Caco-2 (cell line): ENCODE results near the gene EPS8L2. TPM values are rescaled to one million over a fixed set of nuclear protein-coding genes. Genes with fewer than 3 reads are reported as not detected.
A peak's percentile ranks its signal among the peaks of the same experiment; 100 is the strongest.

Experiments used
- BruUV-seq: library from RNA; stranded (reverse); fragments of 400-500 nt; replicated peaks from 2 replicates; lab custom pipeline; 2021; lab: Mats Ljungman, UMichigan
- CTCF ChIA-PET: fragments of 300-600 bp; sonication (Branson Sonifier 250); formaldehyde crosslinking; loops from one replicate; lab custom pipeline; 2022; ENCODE audit warnings: antibody characterized with exemption; lab: Charles Lee
- POLR2A ChIA-PET: fragments of 300-600 bp; sonication (Branson Sonifier 250); formaldehyde crosslinking; loops from one replicate; lab custom pipeline; 2022; ENCODE audit warnings: antibody characterized with exemption; lab: Charles Lee
- DNase-seq, 2 experiments: peaks; one replicate each; pipeline versions ENCODE4 v3.0.0 to v3.0.0-alpha.2; 2020 to 2022
- H3K27me3 ChIP-seq: replicated peaks from 2 replicates; pipeline ENCODE4 v1.6.0; 2011; ENCODE audit warnings: low read length; ENCODE audit not compliant: control insufficient read depth, insufficient read depth
- H3K36me3 ChIP-seq: 2 replicates; pipeline ENCODE4 v1.5.1; 2011; ENCODE audit warnings: low read length; ENCODE audit not compliant: control insufficient read depth, insufficient read depth
- H3K4me1 ChIP-seq: fragments of 250-450 bp; sonication (Bioruptor Pico); 2 replicates; pipeline ENCODE4 v1.5.1; 2020; ENCODE audit warnings: mild to moderate bottlenecking
- H3K4me3 ChIP-seq: 2 replicates; pipeline ENCODE4 v1.5.1; 2011; ENCODE audit warnings: low read depth, mild to moderate bottlenecking, control low read depth, low read length
- H3K9me3 ChIP-seq: fragments of 250-450 bp; sonication (Bioruptor Pico); 2 replicates; pipeline ENCODE4 v1.5.1; 2020; ENCODE audit warnings: mild to moderate bottlenecking, moderate library complexity
- H3K27ac Mint-ChIP-seq: one replicate; pipeline ENCODE4 v1.8.0; 2022; ENCODE audit warnings: mixed read lengths; ENCODE audit not compliant: unreplicated experiment
- H3K27me3 Mint-ChIP-seq: one replicate; pipeline ENCODE4 v1.8.0; 2022; ENCODE audit warnings: mixed read lengths; ENCODE audit not compliant: insufficient read depth, unreplicated experiment
- H3K36me3 Mint-ChIP-seq: one replicate; pipeline ENCODE4 v1.8.0; 2022; ENCODE audit warnings: mild to moderate bottlenecking, mixed read lengths; ENCODE audit not compliant: insufficient read depth, unreplicated experiment
- H3K4me1 Mint-ChIP-seq: one replicate; pipeline ENCODE4 v1.8.0; 2022; ENCODE audit warnings: low read depth, mixed read lengths; ENCODE audit not compliant: unreplicated experiment
- H3K4me3 Mint-ChIP-seq: one replicate; pipeline ENCODE4 v1.8.0; 2022; ENCODE audit warnings: mild to moderate bottlenecking, moderate library complexity, mixed read lengths; ENCODE audit not compliant: unreplicated experiment
- H3K9me3 Mint-ChIP-seq: one replicate; pipeline ENCODE4 v1.8.0; 2022; ENCODE audit warnings: mixed read lengths; ENCODE audit not compliant: unreplicated experiment
- intact Hi-C: fragments of 100-400 bp; cut with micrococcal nuclease; formaldehyde crosslinking; loops from one replicate; pipeline ENCODE4 v1.10.0; 2022; ENCODE audit not compliant: unreplicated experiment
- total RNA-seq: library from RNA; stranded (reverse); gene quantifications from 2 replicates; pipeline ENCODE4 v1.2.3, GENCODE V29; 2022
- TF ChIP-seq, protein P1 (sequence below), 2 experiments: fragments of 200-600 bp in 1 of 2; IDR thresholded peaks; 1 replicate in 1 of 2; 2 replicates in 1 of 2; pipeline versions ENCODE4 v1.5.1 to v1.8.0; 2011 to 2022; ENCODE audit warnings: antibody characterized with exemption in 1 of 2, control low read depth in 1 of 2, inconsistent platforms in 1 of 2, low read depth in 1 of 2, low read length in 1 of 2, mild to moderate bottlenecking in 1 of 2, moderate library complexity in 1 of 2; ENCODE audit not compliant: insufficient read depth in 1 of 2, severe bottlenecking in 1 of 2, unreplicated experiment in 1 of 2

EPS8L2 gene
- total RNA-seq, 1 experiment from 2014 or later: 224 TPM

- CTCF ChIA-PET: interaction anchor here (0.5 to 1.2 kb wide), 3 partner anchors 19 to 181 kb away, joined by 3 to 8 read pairs (median 4); no protein-coding TSS in a partner anchor
- H3K4me3 ChIP-seq: no peak overlapping the region
These were observed 19.7 kb downstream of the EPS8L2 start for GRCh38 chr11:725624-726202.

GRCh38 chr11:726278-727220, 20.5 kb downstream of the EPS8L2 start:
- Mint-ChIP-seq H3K4me1 (peaks cover 4% of the 10 kb centered on the region), H3K36me3 (peaks cover 66% of the 10 kb centered on the region), H3K4me3 (no peak overlapping the region), H3K27ac (no peak overlapping the region), H3K27me3 (no peaks in the 10 kb centered on the region), H3K9me3 (no peaks in the 10 kb centered on the region)
- H3K4me1 ChIP-seq: peaks cover 15% of the 10 kb centered on the region
- ChIA-PET POLR2A (interaction anchor here (1.2 kb wide), 1 partner anchor 21 kb away, joined by 3 read pairs; the partner anchor contains the start of gene TALDO1), CTCF (interaction anchor here (0.5 to 1.2 kb wide), 6 partner anchors 20 to 182 kb away, joined by 3 to 8 read pairs (median 4); partner anchors contain the start of gene TMEM80)
- H3K27me3 ChIP-seq: no peaks in the 10 kb centered on the region
- H3K36me3 ChIP-seq: peaks cover 6% of the 10 kb centered on the region
- no peak overlapping the region for H3K4me3 ChIP-seq
- TF ChIP-seq, protein P1, sequence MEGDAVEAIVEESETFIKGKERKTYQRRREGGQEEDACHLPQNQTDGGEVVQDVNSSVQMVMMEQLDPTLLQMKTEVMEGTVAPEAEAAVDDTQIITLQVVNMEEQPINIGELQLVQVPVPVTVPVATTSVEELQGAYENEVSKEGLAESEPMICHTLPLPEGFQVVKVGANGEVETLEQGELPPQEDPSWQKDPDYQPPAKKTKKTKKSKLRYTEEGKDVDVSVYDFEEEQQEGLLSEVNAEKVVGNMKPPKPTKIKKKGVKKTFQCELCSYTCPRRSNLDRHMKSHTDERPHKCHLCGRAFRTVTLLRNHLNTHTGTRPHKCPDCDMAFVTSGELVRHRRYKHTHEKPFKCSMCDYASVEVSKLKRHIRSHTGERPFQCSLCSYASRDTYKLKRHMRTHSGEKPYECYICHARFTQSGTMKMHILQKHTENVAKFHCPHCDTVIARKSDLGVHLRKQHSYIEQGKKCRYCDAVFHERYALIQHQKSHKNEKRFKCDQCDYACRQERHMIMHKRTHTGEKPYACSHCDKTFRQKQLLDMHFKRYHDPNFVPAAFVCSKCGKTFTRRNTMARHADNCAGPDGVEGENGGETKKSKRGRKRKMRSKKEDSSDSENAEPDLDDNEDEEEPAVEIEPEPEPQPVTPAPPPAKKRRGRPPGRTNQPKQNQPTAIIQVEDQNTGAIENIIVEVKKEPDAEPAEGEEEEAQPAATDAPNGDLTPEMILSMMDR (IDR thresholded peaks at IDR 0.05; ENCODE audit: insufficient read depth in 1 of 2, low read depth in 1 of 2, low read length in 1 of 2, severe bottlenecking in 1 of 2, unreplicated experiment in 1 of 2): no peak
- no peaks in the 10 kb centered on the region for H3K9me3 ChIP-seq
- TSS peak; percentile 72 for BruUV-seq
- intact Hi-C loops: loop anchor here (10.0 kb wide), 1 partner anchor 172 kb away; no protein-coding TSS in a partner anchor
- no peak for DNase-seq

More at GRCh38 chr11:725624-726202, 19.7 kb downstream of the EPS8L2 start:
- peaks cover 71% of the 10 kb centered on the region for H3K36me3 Mint-ChIP-seq
- H3K9me3 Mint-ChIP-seq: no peaks in the 10 kb centered on the region
- H3K4me1 ChIP-seq: peaks cover 15% of the 10 kb centered on the region
- no peaks in the 10 kb centered on the region for H3K27me3 Mint-ChIP-seq
- no TSS peak for BruUV-seq
- intact Hi-C loops: loop anchor here (10.0 kb wide), 1 partner anchor 171 kb away; no protein-coding TSS in a partner anchor
- DNase-seq: no peak
- H3K4me1 Mint-ChIP-seq: peaks cover 4% of the 10 kb centered on the region
- no peaks in the 10 kb centered on the region for H3K9me3 ChIP-seq
- H3K27ac Mint-ChIP-seq: no peak overlapping the region
- H3K4me3 Mint-ChIP-seq: no peak overlapping the region
- TF ChIP-seq, protein P1 (IDR thresholded peaks at IDR 0.05; ENCODE audit: insufficient read depth in 1 of 2, low read depth in 1 of 2, low read length in 1 of 2, severe bottlenecking in 1 of 2, unreplicated experiment in 1 of 2): no peak
- POLR2A ChIA-PET: no interaction called here
- H3K27me3 ChIP-seq: no peaks in the 10 kb centered on the region
- peaks cover 7% of the 10 kb centered on the region for H3K36me3 ChIP-seq

DNA sequence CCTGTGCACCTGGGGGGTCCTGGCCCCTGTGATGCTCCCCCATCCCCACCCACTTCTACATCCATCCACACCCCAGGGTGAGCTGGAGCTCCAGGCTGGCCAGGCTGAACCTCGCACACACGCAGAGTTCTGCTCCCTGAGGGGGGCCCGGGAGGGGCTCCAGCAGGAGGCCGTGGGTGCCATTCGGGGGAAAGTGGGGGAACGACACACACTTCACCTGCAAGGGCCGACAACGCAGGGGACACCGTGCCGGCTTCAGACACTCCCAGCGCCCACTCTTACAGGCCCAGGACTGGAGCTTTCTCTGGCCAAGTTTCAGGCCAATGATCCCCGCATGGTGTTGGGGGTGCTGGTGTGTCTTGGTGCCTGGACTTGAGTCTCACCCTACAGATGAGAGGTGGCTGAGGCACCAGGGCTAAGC, 21.3 kb downstream of the EPS8L2 start:
- BruUV-seq: no TSS peak
- H3K27ac Mint-ChIP-seq: no peak overlapping the region
- TF ChIP-seq, protein P1 (IDR thresholded peaks at IDR 0.05; ENCODE audit: insufficient read depth in 1 of 2, low read depth in 1 of 2, low read length in 1 of 2, severe bottlenecking in 1 of 2, unreplicated experiment in 1 of 2): no peak
- Histone ChIP-seq H3K4me1 (peaks cover 15% of the 10 kb centered on the region), H3K4me3 (no peak overlapping the region), H3K9me3 (no peaks in the 10 kb centered on the region), H3K27me3 (no peaks in the 10 kb centered on the region), H3K36me3 (peaks cover 6% of the 10 kb centered on the region)
- H3K4me1 Mint-ChIP-seq: peaks cover 4% of the 10 kb centered on the region
- no peaks in the 10 kb centered on the region for H3K27me3 Mint-ChIP-seq
- ChIA-PET POLR2A (interaction anchor here (1.2 kb wide), 1 partner anchor 20 kb away, joined by 3 read pairs; the partner anchor contains the start of gene TALDO1), CTCF (no interaction called here)
- H3K36me3 Mint-ChIP-seq: peaks cover 60% of the 10 kb centered on the region
- DNase-seq: no peak
- H3K4me3 Mint-ChIP-seq: no peak overlapping the region
- intact Hi-C loops: loop anchor here (10.0 kb wide), 1 partner anchor 172 kb away; no protein-coding TSS in a partner anchor
- no peaks in the 10 kb centered on the region for H3K9me3 Mint-ChIP-seq
